ENCODE measurements around the gene FAR2.

The FAR2 gene

DNA sequence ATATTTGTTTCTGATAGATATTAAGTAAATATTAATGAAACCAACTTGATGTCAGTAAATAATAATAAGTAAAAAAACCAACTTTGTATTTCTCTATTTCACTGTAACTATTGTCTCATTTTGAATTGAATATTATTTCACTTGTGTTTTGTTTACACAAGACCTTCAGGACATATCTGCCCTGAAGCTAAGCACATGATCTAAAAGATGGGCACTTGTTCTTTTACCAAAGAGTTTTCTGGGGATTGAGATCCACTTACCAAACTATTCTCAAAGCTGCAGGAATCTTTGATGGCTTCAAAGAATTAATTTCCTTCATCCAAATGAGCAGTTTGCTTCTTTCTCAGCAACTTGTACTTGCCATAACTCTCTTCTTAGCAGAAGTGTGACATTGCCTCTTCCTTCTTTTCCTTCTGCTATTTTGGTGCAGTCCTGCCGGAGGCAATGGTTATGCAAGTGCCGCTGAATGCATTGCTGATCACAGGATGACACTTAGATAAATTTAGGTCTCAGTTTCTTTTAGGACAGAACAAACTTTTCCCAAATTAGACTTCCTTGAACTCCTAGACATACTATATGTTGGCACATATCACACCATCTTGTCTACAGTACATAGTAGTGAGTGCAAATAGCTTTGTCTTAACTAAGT is 9.2 kb downstream of the FAR2 start:
- no peaks in the 10 kb centered on the region for H3K9me3 ChIP-seq
- no peak overlapping the region for H3K4me3 ChIP-seq (ENCODE audit: low read depth, low read length)
- TF ChIP-seq, protein P1, sequence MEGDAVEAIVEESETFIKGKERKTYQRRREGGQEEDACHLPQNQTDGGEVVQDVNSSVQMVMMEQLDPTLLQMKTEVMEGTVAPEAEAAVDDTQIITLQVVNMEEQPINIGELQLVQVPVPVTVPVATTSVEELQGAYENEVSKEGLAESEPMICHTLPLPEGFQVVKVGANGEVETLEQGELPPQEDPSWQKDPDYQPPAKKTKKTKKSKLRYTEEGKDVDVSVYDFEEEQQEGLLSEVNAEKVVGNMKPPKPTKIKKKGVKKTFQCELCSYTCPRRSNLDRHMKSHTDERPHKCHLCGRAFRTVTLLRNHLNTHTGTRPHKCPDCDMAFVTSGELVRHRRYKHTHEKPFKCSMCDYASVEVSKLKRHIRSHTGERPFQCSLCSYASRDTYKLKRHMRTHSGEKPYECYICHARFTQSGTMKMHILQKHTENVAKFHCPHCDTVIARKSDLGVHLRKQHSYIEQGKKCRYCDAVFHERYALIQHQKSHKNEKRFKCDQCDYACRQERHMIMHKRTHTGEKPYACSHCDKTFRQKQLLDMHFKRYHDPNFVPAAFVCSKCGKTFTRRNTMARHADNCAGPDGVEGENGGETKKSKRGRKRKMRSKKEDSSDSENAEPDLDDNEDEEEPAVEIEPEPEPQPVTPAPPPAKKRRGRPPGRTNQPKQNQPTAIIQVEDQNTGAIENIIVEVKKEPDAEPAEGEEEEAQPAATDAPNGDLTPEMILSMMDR (IDR thresholded peaks at IDR 0.05; ENCODE audit: low read depth, low read length), result no peak
- no peaks in the 10 kb centered on the region for H3K36me3 ChIP-seq
- H3K4me1 ChIP-seq, result peaks cover 34% of the 10 kb centered on the region
- no peak for DNase-seq
- H3K27me3 ChIP-seq, result no peaks in the 10 kb centered on the region

DNA sequence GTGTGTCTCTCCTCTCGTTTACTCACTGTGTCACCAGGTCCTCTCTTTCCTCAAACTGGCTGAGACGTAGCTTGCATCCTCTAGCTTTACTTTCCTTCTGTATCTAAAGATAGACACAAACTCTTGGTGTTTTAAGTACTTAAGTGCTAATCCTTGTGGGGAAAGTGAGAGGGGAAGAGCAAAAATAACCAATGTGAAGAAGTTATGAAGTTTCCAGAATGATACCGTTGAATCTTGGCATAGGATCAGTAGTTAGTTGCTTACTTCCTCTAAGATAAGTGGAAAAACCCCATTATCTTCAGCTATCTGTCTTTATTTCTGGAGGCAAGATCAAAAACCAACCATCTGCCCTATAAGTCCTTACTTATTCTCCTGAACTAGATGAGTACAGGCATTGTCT is 10.6 kb downstream of the FAR2 start:
- no peaks in the 10 kb centered on the region for H3K36me3 ChIP-seq
- no peak for DNase-seq
- H3K27me3 ChIP-seq, result no peaks in the 10 kb centered on the region
- no peaks in the 10 kb centered on the region for H3K9me3 ChIP-seq
- H3K4me3 ChIP-seq (ENCODE audit: low read depth, low read length), result no peak overlapping the region
- peaks cover 30% of the 10 kb centered on the region for H3K4me1 ChIP-seq
- TF ChIP-seq, protein P1 (IDR thresholded peaks at IDR 0.05; ENCODE audit: low read depth, low read length), result no peak

DNA sequence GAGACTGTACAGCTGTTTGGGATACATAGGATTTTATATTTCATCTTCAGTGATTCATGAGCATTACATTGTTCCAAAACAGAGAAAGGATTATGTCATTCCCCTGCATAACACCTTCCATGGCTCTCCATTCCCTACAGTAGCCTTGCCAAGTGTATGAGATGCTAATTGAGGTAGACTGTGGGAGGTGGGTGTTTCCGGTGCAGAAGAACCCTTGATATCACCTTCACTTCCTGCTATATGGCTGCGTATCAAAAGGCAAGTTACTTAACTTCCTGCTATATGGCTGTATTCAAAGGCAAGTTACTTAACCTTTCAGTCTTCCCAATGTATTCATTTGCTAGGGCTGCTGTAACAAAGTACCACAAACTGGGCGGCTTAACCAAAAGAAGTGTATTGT is 11.2 kb downstream of the FAR2 start:
- no peaks in the 10 kb centered on the region for H3K27me3 ChIP-seq
- H3K36me3 ChIP-seq, result no peaks in the 10 kb centered on the region
- TF ChIP-seq, protein P1 (IDR thresholded peaks at IDR 0.05; ENCODE audit: low read depth, low read length), result no peak
- peaks cover 33% of the 10 kb centered on the region for H3K4me1 ChIP-seq
- H3K4me3 ChIP-seq (ENCODE audit: low read depth, low read length), result no peak overlapping the region
- H3K9me3 ChIP-seq, result no peaks in the 10 kb centered on the region
- no peak for DNase-seq

DNA sequence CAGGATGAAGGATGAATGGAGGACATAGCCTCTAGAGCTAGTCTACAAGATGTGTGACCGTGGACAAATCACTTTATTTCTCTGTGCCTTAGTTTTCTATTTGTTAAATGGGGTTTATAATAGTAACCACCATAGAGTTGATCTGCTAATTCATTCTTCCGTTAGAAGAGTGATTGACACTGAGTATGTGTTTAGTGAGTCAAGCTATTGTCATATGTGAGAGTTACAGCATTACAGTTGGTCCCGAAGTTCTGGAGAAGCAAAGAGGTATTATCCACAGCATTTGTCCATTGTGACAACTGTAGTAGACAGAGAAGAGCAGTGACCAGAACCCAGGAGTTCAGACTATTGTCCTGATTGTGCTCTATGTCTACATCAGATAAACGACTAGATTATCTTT is 14.1 kb downstream of the FAR2 start:
- Histone ChIP-seq H3K4me1 (peaks cover 34% of the 10 kb centered on the region), H3K4me3 (ENCODE audit: low read depth, low read length) (no peak overlapping the region), H3K36me3 (no peaks in the 10 kb centered on the region; the same call in 1 of the 2 replicates), H3K27me3 (no peaks in the 10 kb centered on the region), H3K9me3 (no peaks in the 10 kb centered on the region)
- DNase-seq, result no peak
- TF ChIP-seq, protein P1 (IDR thresholded peaks at IDR 0.05; ENCODE audit: low read depth, low read length), result no peak

DNA sequence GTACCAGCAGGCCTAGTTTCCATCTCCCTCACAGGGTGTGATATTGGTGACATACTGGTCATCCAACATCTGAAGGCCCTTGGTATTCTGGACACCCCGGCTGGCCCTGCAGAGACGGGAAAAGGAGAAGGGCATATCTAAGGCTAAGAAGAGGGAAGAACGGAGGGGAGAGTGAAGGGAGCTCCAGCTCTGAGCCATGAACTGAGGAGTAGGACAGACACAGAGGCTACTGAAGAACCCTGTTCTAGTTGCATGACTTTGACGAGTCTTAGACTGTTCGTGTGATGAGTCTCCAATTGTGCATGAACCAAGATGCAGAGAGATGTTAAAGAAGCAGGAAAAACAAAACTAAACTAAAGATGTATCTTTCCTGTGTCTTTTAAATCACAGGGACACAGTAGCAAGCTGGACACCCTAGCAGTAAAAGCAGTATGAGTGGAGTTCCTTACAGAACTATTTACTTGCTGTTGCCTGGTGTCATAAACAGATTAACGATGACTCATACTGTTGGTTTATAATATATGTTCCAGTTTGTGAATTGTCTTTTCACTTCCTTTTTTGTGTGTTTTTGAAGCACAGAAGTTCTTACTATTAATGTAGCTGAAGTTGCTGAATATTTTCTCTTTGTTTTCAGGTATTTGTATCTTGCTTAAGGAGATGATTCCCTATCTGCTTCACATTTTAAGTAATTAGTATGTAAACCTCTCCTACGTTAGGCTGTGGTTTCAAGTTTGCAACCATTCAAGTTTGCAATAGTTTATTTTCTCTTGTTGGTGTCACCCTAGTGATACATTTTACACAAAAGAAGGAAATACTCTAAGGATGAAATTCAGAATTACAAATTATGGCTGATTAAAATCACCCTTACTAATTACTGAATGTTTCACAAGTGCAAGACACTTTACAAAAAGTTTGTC is 15.7 kb downstream of the FAR2 start:
- TF ChIP-seq, protein P1 (IDR thresholded peaks at IDR 0.05; ENCODE audit: low read depth, low read length), result no peak
- Histone ChIP-seq H3K4me3 (ENCODE audit: low read depth, low read length) (no peak overlapping the region), H3K4me1 (peaks cover 29% of the 10 kb centered on the region), H3K9me3 (no peaks in the 10 kb centered on the region), H3K27me3 (no peaks in the 10 kb centered on the region), H3K36me3 (no peaks in the 10 kb centered on the region; the same call in 1 of the 2 replicates)
- no peak for DNase-seq

DNA sequence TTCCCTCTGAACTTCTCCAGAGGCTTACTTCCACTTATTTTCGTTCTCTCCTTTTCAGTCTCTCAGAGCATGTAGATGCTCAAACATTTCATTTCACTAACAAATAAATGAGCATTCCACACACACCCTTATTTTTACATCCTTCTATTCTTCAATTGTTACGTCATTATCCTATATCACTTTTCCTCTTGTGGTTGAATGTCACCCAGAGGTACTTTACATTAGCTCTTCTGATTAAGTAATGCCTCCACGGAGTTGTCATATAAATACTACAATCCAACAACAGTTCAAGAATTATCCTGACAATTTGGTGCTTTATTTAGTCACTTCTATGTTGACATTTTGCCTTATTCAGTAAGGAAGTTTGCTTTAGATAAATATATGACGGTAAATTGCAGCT is 18.4 kb downstream of the FAR2 start:
- Histone ChIP-seq H3K27me3 (no peaks in the 10 kb centered on the region), H3K36me3 (peaks cover 6% of the 10 kb centered on the region), H3K4me3 (ENCODE audit: low read depth, low read length) (no peak overlapping the region), H3K9me3 (no peaks in the 10 kb centered on the region), H3K4me1 (peaks cover 22% of the 10 kb centered on the region)
- TF ChIP-seq, protein P1 (IDR thresholded peaks at IDR 0.05; ENCODE audit: low read depth, low read length), result no peak
- no peak for DNase-seq
